Measurements from ENCODE around the gene MTMR3.

The MTMR3 gene

DNA sequence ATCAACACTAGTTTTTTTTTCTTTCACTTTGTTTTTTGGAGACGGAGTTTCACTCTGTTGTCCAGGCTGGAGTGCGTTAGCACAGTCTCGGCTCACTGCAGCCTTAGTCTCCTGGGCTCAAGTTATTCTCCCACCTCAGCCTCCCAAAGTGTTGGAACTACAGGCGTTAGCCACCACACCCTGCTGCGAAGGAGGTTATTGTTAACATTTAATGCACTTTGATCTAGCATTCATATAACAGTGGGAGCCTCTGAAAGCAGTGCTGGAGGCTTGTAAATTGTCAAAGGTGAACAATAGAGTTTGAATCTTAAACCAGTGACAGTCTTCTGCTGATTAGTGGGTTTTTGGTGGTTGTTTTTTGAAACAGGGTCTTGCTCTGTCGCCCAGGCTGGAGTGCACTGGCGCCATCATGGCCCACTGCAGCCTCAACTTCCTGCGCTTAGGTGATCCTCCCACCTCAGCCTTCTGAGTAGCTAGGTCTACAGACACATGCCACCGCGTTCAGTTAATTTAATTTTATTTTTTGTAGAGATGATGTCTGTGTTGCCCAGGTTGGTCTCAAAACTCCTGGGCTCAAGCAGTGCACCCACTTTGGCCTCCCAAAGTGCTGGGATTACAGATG, 100.4 kb downstream of the MTMR3 start:
- H3K4me1 ChIP-seq (ENCODE audit: insufficient read depth, low read length) = no peaks in the 10 kb centered on the region
- no peak for DNase-seq
- no peak overlapping the region for H2AFZ ChIP-seq (ENCODE audit: low read depth, low read length)
- H3K4me3 ChIP-seq (ENCODE audit: low read depth in 1 of 2, low read length in 2 of 2) = no peak overlapping the region
- no peak overlapping the region for H3K9ac ChIP-seq (ENCODE audit: low read depth, low read length)
- no peak overlapping the region for H3K27ac ChIP-seq (ENCODE audit: low read length)
- H3K4me2 ChIP-seq (ENCODE audit: insufficient read depth, low read length) = no peak overlapping the region
- H3K79me2 ChIP-seq (ENCODE audit: insufficient read depth, low read length) = no peaks in the 10 kb centered on the region
- peaks cover 32% of the 10 kb centered on the region for H3K36me3 ChIP-seq (ENCODE audit: insufficient read depth, low read length)
- TF ChIP-seq, protein P1, sequence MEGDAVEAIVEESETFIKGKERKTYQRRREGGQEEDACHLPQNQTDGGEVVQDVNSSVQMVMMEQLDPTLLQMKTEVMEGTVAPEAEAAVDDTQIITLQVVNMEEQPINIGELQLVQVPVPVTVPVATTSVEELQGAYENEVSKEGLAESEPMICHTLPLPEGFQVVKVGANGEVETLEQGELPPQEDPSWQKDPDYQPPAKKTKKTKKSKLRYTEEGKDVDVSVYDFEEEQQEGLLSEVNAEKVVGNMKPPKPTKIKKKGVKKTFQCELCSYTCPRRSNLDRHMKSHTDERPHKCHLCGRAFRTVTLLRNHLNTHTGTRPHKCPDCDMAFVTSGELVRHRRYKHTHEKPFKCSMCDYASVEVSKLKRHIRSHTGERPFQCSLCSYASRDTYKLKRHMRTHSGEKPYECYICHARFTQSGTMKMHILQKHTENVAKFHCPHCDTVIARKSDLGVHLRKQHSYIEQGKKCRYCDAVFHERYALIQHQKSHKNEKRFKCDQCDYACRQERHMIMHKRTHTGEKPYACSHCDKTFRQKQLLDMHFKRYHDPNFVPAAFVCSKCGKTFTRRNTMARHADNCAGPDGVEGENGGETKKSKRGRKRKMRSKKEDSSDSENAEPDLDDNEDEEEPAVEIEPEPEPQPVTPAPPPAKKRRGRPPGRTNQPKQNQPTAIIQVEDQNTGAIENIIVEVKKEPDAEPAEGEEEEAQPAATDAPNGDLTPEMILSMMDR (IDR thresholded peaks at IDR 0.05; ENCODE audit: borderline replicate concordance, extremely low read depth, low read length, poor library complexity, severe bottlenecking) = no peak
- no peak for TF ChIP-seq EZH2 (IDR thresholded peaks at IDR 0.05; ENCODE audit: borderline replicate concordance, low read depth, low read length, severe bottlenecking)
- no peak for ATAC-seq (ENCODE audit: insufficient read depth, low read depth)
- no peaks in the 10 kb centered on the region for H3K9me3 ChIP-seq (ENCODE audit: insufficient read depth, low read length, severe bottlenecking)
- no peaks in the 10 kb centered on the region for H4K20me1 ChIP-seq (ENCODE audit: insufficient read depth, low read length)
- H3K27me3 ChIP-seq (ENCODE audit: insufficient read depth, low read length, poor library complexity) = no peaks in the 10 kb centered on the region

DNA sequence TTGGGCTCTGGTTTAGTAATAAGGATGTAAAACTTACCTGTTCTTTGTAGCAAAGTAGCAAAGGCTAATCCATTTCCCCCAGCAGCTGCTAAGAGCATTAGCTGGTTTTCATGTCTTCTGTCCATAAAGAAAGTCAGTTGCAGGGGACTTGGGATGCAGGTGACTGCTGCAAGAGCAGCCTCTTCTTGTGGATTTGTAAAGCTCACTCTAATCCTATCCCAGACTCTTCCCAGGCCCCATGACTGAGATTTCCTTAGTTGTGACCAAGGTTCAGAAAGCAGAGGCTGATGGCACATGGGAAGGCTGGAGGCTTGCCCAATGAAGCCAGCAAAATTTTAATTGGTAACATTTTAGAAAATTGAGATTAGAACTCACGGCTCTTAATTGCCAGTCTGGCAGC, 102.9 kb downstream of the MTMR3 start:
- TF ChIP-seq, protein P1 (IDR thresholded peaks at IDR 0.05; ENCODE audit: borderline replicate concordance, extremely low read depth, low read length, poor library complexity, severe bottlenecking) = no peak
- no peak for TF ChIP-seq EZH2 (IDR thresholded peaks at IDR 0.05; ENCODE audit: borderline replicate concordance, low read depth, low read length, severe bottlenecking)
- ATAC-seq (ENCODE audit: insufficient read depth, low read depth) = no peak
- Histone ChIP-seq H3K27ac (ENCODE audit: low read length) (no peak overlapping the region), H2AFZ (ENCODE audit: low read depth, low read length) (no peak overlapping the region), H3K9ac (ENCODE audit: low read depth, low read length) (no peak overlapping the region), H3K27me3 (ENCODE audit: insufficient read depth, low read length, poor library complexity) (no peaks in the 10 kb centered on the region), H4K20me1 (ENCODE audit: insufficient read depth, low read length) (no peaks in the 10 kb centered on the region), H3K79me2 (ENCODE audit: insufficient read depth, low read length) (no peaks in the 10 kb centered on the region), H3K4me1 (ENCODE audit: insufficient read depth, low read length) (no peaks in the 10 kb centered on the region), H3K4me3 (ENCODE audit: low read depth in 1 of 2, low read length in 2 of 2) (no peak overlapping the region), H3K4me2 (ENCODE audit: insufficient read depth, low read length) (no peak overlapping the region), H3K36me3 (ENCODE audit: insufficient read depth, low read length) (peaks cover 11% of the 10 kb centered on the region), H3K9me3 (ENCODE audit: insufficient read depth, low read length, severe bottlenecking) (no peaks in the 10 kb centered on the region)
- DNase-seq = no peak

DNA sequence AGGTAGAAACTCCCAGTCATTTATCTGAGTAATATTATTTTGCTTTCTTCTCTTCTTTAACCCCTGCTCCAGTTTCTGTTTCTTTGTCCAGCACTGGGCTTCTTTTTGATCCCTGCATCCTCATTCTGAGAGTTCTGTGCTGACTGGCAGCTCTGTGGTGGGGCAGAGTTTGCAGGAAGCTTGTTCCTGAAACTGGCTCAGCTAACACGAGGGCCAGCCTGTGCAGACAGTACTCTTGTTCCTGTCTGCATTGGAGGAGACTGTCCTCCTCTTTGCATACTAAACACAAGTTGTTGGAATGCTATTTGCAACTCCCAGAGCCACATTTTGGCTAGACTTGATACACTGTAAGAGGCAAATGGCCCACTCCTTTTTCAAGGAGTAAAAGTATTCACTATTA, 104.2 kb downstream of the MTMR3 start:
- no peak overlapping the region for H2AFZ ChIP-seq (ENCODE audit: low read depth, low read length)
- H3K4me3 ChIP-seq (ENCODE audit: low read depth in 1 of 2, low read length in 2 of 2) = no peak overlapping the region
- TF ChIP-seq, protein P1 (IDR thresholded peaks at IDR 0.05; ENCODE audit: borderline replicate concordance, extremely low read depth, low read length, poor library complexity, severe bottlenecking) = no peak
- no peak for TF ChIP-seq EZH2 (IDR thresholded peaks at IDR 0.05; ENCODE audit: borderline replicate concordance, low read depth, low read length, severe bottlenecking)
- no peak overlapping the region for H3K4me2 ChIP-seq (ENCODE audit: insufficient read depth, low read length)
- no peak for DNase-seq
- no peaks in the 10 kb centered on the region for H3K4me1 ChIP-seq (ENCODE audit: insufficient read depth, low read length)
- no peaks in the 10 kb centered on the region for H3K79me2 ChIP-seq (ENCODE audit: insufficient read depth, low read length)
- ATAC-seq (ENCODE audit: insufficient read depth, low read depth) = no peak
- H4K20me1 ChIP-seq (ENCODE audit: insufficient read depth, low read length) = no peaks in the 10 kb centered on the region
- H3K9ac ChIP-seq (ENCODE audit: low read depth, low read length) = no peak overlapping the region
- H3K9me3 ChIP-seq (ENCODE audit: insufficient read depth, low read length, severe bottlenecking) = no peaks in the 10 kb centered on the region
- no peak overlapping the region for H3K27ac ChIP-seq (ENCODE audit: low read length)
- no peaks in the 10 kb centered on the region for H3K27me3 ChIP-seq (ENCODE audit: insufficient read depth, low read length, poor library complexity)
- H3K36me3 ChIP-seq (ENCODE audit: insufficient read depth, low read length) = peaks cover 19% of the 10 kb centered on the region
